ENCODE measurements around the gene SERPINI2. TPM values are rescaled to one million over a fixed set of nuclear protein-coding genes. Genes with fewer than 3 reads are reported as not detected.

Gene SERPINI2
- total and polyA plus RNA-seq, 2 donors (not counting 3 experiments of a cell fraction or from before 2014, with no cell fraction given) = not detected

GRCh38 chr3:167450195-167450594 is 23.6 kb downstream of the SERPINI2 start:
- ChIA-PET CTCF (no interaction called here), POLR2A (no interaction called here)
- Histone ChIP-seq H3K9ac (replicated peaks; ENCODE audit: extremely low read depth, insufficient read depth, low read length) (no peak overlapping the region), H3K79me2 (ENCODE audit: control insufficient read depth, insufficient read depth, low read length) (no peaks in the 10 kb centered on the region), H3K27ac (ENCODE audit: insufficient read depth, low read depth, low read length) (no peak overlapping the region), H3K27me3 (ENCODE audit: control insufficient read depth in 2 of 2, insufficient read depth in 2 of 2, low read length in 2 of 2) (no peaks in the 10 kb centered on the region), H3K4me1 (ENCODE audit: control insufficient read depth, extremely low read depth, insufficient read depth, low read length) (no peaks in the 10 kb centered on the region), H3K4me3 (replicated peaks in 1 of 3; ENCODE audit: insufficient read depth in 1 of 3, low read depth in 1 of 3, low read length in 3 of 3) (no peak overlapping the region), H3K36me3 (ENCODE audit: control insufficient read depth in 2 of 2, extremely low read depth in 1 of 2, insufficient read depth in 2 of 2, low read length in 2 of 2) (no peaks in the 10 kb centered on the region), H4K20me1 (replicated peaks; ENCODE audit: control insufficient read depth, extremely low read depth, insufficient read depth, low read length) (no peaks in the 10 kb centered on the region), H3K9me3 (replicated peaks; ENCODE audit: control insufficient read depth, insufficient read depth, low read length) (no peaks in the 10 kb centered on the region), H3K9me1 (replicated peaks; ENCODE audit: control insufficient read depth, extremely low read depth, insufficient read depth, low read length) (no peaks in the 10 kb centered on the region), H2AFZ (ENCODE audit: low read depth, low read length) (no peak overlapping the region), H3K4me2 (ENCODE audit: insufficient read depth, low read length) (no peak overlapping the region)
- DNase-seq (ENCODE audit: low read depth, low spot score) (no peak), FAIRE-seq (no peak)
- intact Hi-C loops (cut with micrococcal nuclease) (no loop called here), dilution Hi-C loops (cut with MboI; ENCODE audit: extremely low pct_ligation_motif_present, low sequenced_read_pairs) (no loop called here)
- TF ChIP-seq JUN (IDR thresholded peaks at IDR 0.05; ENCODE audit: borderline replicate concordance, insufficient read depth, insufficient read length, low read depth) (no peak), MYC (IDR thresholded peaks at IDR 0.05; ENCODE audit: low read depth, low read length) (no peak), CTCF (IDR thresholded peaks at IDR 0.05; ENCODE audit: extremely low read depth in 1 of 2, insufficient read depth in 1 of 2, low read depth in 1 of 2, low read length in 2 of 2) (no peak), POLR2A (IDR thresholded peaks at IDR 0.05; ENCODE audit: low read depth, low read length) (no peak), MAX (IDR thresholded peaks at IDR 0.05; ENCODE audit: insufficient read depth, insufficient read length) (no peak), EZH2 (IDR thresholded peaks at IDR 0.05; ENCODE audit: borderline replicate concordance, low read depth, low read length, severe bottlenecking) (no peak), GATA2 (IDR thresholded peaks at IDR 0.05; ENCODE audit: insufficient read depth, insufficient read length, low read depth, low read length) (no peak), FOS (IDR thresholded peaks at IDR 0.05; ENCODE audit: borderline replicate concordance, insufficient read depth, low read length) (no peak), POLR2AphosphoS5 (IDR thresholded peaks at IDR 0.05; ENCODE audit: insufficient read depth, low read depth, low read length) (no peak)
- BruUV-seq (replicated peaks) = no TSS peak
